HCT116 (cell line): ENCODE measurements around the gene BAIAP2L2. TPM values are rescaled to one million over a fixed set of nuclear protein-coding genes. Genes with fewer than 3 reads are reported as not detected.

ENCODE experiments used
- ATAC-seq: fragments of 200-7000 bp; cut with Tn5 transposase; 2 replicates; pipeline ENCODE4 v1.9.1; 2020; ENCODE audit warnings: mild to moderate bottlenecking, moderate library complexity
- BruUV-seq: library from RNA; stranded (reverse); fragments of 400-500 nt; replicated peaks from 2 replicates; lab custom pipeline; 2021; lab: Mats Ljungman, UMichigan
- CTCF ChIA-PET: fragments of 300-600 bp; sonication (Branson Sonifier 250); formaldehyde crosslinking; loops from one replicate; lab custom pipeline; 2021; ENCODE audit warnings: antibody characterized with exemption; lab: Charles Lee
- POLR2A ChIA-PET: fragments of 300-600, 350-600 bp; sonication (Branson Sonifier 250); formaldehyde crosslinking; loops from one replicate; lab custom pipeline; 2021; ENCODE audit warnings: antibody characterized with exemption; lab: Charles Lee
- RAD21 ChIA-PET, 2 experiments: fragments of 300-600 bp; sonication (Branson Sonifier 250); formaldehyde crosslinking; loops; one replicate each; lab custom pipeline; 2023; ENCODE audit warnings: low total read pairs in 2 of 2; ENCODE audit not compliant: uncharacterized antibody in 2 of 2, unreplicated experiment in 2 of 2, low non-redundant PET in 1 of 2; lab: Charles Lee
- DNase-seq: peaks from one replicate; pipeline ENCODE4 v3.0.0-alpha.2; 2010; ENCODE audit warnings: low read depth, low spot score
- H2AFZ ChIP-seq: fragments of 200-600 bp; shearing (Covaris generic), sonication (generic); 2 replicates; pipeline ENCODE4 v1.6.1; 2017; ENCODE audit warnings: low read depth, mixed run types, mixed read lengths, antibody characterized with exemption, low read length; ENCODE audit not compliant: poor library complexity, severe bottlenecking
- H3K27ac ChIP-seq: 2 replicates; pipeline ENCODE4 v1.5.1; 2012; ENCODE audit warnings: low read depth, low read length
- H3K27me3 ChIP-seq: fragments of 200-600 bp; sonication (generic); 2 replicates; pipeline ENCODE4 v1.6.1; 2016; ENCODE audit warnings: mixed run types, low read length, mixed read lengths; ENCODE audit not compliant: insufficient read depth
- H3K36me3 ChIP-seq, 2 experiments: fragments of 200-500 bp in 1 of 2; fragments of 200-600 bp in 1 of 2; sonication (Bioruptor generic) in 1 of 2; sonication (generic) in 1 of 2; 2 replicates each; pipeline versions ENCODE4 v1.5.1 to v1.6.1; 2014 to 2016; ENCODE audit warnings: low read length in 2 of 2, inconsistent platforms in 1 of 2, mixed read lengths in 1 of 2, mixed run types in 1 of 2; ENCODE audit not compliant: insufficient read depth in 2 of 2, control insufficient read depth in 1 of 2
- H3K4me1 ChIP-seq, 2 experiments: fragments of 200-600 bp in 1 of 2; sonication (generic) in 1 of 2; 2 replicates each; pipeline versions ENCODE4 v1.5.1 to v1.6.1; 2012 to 2017; ENCODE audit warnings: low read length in 2 of 2, inconsistent platforms in 1 of 2, mild to moderate bottlenecking in 1 of 2, mixed read lengths in 1 of 2, mixed run types in 1 of 2, moderate library complexity in 1 of 2; ENCODE audit not compliant: insufficient read depth in 2 of 2, control insufficient read depth in 1 of 2
- H3K4me2 ChIP-seq: fragments of 200-600 bp; sonication (generic); 2 replicates; pipeline ENCODE4 v1.6.1; 2017; ENCODE audit warnings: mixed run types, low read length, mixed read lengths
- H3K4me3 ChIP-seq, 2 experiments: fragments of 200-600 bp in 1 of 2; sonication (generic) in 1 of 2; replicated peaks in 1 of 2; 2 replicates each; pipeline ENCODE4 v1.5.1; 2011 to 2016; ENCODE audit warnings: low read length in 2 of 2, control low read depth in 1 of 2, low read depth in 1 of 2, mild to moderate bottlenecking in 1 of 2, mixed read lengths in 1 of 2, mixed run types in 1 of 2
- H3K79me2 ChIP-seq: fragments of 200-600 bp; sonication (generic); 2 replicates; pipeline ENCODE4 v1.6.1; 2017; ENCODE audit warnings: mild to moderate bottlenecking, mixed run types, low read length, moderate library complexity, mixed read lengths; ENCODE audit not compliant: insufficient read depth
- H3K9ac ChIP-seq: fragments of 200-600 bp; sonication (generic); 2 replicates; pipeline ENCODE4 v1.6.1; 2016; ENCODE audit warnings: low read length, mixed read lengths
- H3K9me2 ChIP-seq: fragments of 200-600 bp; sonication (generic), shearing (Covaris generic); 2 replicates; pipeline ENCODE4 v1.6.1; 2017; ENCODE audit warnings: mixed run types, mild to moderate bottlenecking, moderate library complexity; ENCODE audit not compliant: insufficient read depth
- H3K9me3 ChIP-seq, 2 experiments: fragments of 200-500 bp in 1 of 2; fragments of 200-600 bp in 1 of 2; sonication (Bioruptor generic) in 1 of 2; sonication (generic) in 1 of 2; 2 replicates each; pipeline ENCODE4 v1.6.1; 2014 to 2017; ENCODE audit warnings: low read length in 2 of 2, mixed read lengths in 2 of 2, inconsistent platforms in 1 of 2, low read depth in 1 of 2, mild to moderate bottlenecking in 1 of 2, mixed run types in 1 of 2, moderate library complexity in 1 of 2; ENCODE audit not compliant: control insufficient read depth in 1 of 2, insufficient read depth in 1 of 2
- H4K20me1 ChIP-seq: fragments of 200-600 bp; sonication (generic), shearing (Covaris generic); 2 replicates; pipeline ENCODE4 v1.6.1; 2017; ENCODE audit warnings: mixed run types, mild to moderate bottlenecking, moderate library complexity; ENCODE audit not compliant: insufficient read depth
- CBX3 ChIP-seq: IDR thresholded peaks from 2 replicates; pipeline ENCODE4 v1.6.1; 2012; ENCODE audit warnings: low read depth
- ELF1 ChIP-seq: IDR thresholded peaks from 2 replicates; pipeline ENCODE4 v1.6.1; 2012; ENCODE audit warnings: low read depth, borderline replicate concordance
- MAX ChIP-seq: IDR thresholded peaks from 2 replicates; pipeline ENCODE4 v1.6.1; 2012
- POLR2A ChIP-seq: IDR thresholded peaks from 2 replicates; pipeline ENCODE4 v1.7.0; 2011; ENCODE audit warnings: borderline replicate concordance; ENCODE audit not compliant: insufficient read depth, insufficient read length; ENCODE audit errors: extremely low read depth
- RAD21 ChIP-seq: IDR thresholded peaks from 2 replicates; pipeline ENCODE4 v1.6.1; 2012; ENCODE audit warnings: low read depth, mild to moderate bottlenecking
- SIN3A ChIP-seq: IDR thresholded peaks from 2 replicates; pipeline ENCODE4 v1.6.1; 2012; ENCODE audit warnings: low read depth
- YY1 ChIP-seq: IDR thresholded peaks from 2 replicates; pipeline ENCODE4 v1.6.1; 2011; ENCODE audit warnings: low read length, low read depth, moderate library complexity, mild to moderate bottlenecking; ENCODE audit not compliant: insufficient replicate concordance; ENCODE audit errors: extremely low read depth
- intact Hi-C: fragments of 100-400 bp; cut with micrococcal nuclease; formaldehyde crosslinking; loops from 2 replicates; pipeline ENCODE4 v1.10.0; 2022
- total RNA-seq: library from RNA; stranded (reverse); gene quantifications from one replicate; pipeline ENCODE4 v1.2.1, GENCODE V29; 2021; ENCODE audit not compliant: unreplicated experiment
- TF ChIP-seq, protein P1 (sequence below): IDR thresholded peaks from 2 replicates; pipeline ENCODE4 v1.6.1; 2012; ENCODE audit warnings: low read depth

Gene BAIAP2L2
- total RNA-seq, 1 experiment from 2014 or later, result 1.0 TPM

DNA sequence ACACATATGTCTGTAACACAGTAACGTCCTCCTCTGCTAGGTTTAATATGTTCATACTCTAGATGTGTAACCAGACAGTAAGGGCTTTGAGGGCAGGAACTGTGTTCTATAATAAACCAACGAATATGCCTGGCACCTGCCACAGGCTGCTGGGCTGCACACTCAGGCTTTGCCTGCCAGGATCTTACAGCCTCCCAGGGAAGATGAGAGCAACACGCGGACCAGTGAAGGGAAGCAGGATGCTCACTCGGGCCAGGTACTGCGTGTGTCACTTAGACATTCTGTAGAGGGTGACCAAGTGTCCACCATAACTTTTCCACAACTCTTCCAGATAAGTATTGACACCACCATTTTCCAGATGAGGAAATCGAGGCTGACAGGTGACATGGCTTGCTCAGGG, 21.7 kb upstream of the BAIAP2L2 start:
- no peak for TF ChIP-seq YY1
- no peak for TF ChIP-seq ELF1
- no peak for TF ChIP-seq MAX
- no peak for TF ChIP-seq SIN3A
- no peak for TF ChIP-seq RAD21
- TF ChIP-seq, protein P1, sequence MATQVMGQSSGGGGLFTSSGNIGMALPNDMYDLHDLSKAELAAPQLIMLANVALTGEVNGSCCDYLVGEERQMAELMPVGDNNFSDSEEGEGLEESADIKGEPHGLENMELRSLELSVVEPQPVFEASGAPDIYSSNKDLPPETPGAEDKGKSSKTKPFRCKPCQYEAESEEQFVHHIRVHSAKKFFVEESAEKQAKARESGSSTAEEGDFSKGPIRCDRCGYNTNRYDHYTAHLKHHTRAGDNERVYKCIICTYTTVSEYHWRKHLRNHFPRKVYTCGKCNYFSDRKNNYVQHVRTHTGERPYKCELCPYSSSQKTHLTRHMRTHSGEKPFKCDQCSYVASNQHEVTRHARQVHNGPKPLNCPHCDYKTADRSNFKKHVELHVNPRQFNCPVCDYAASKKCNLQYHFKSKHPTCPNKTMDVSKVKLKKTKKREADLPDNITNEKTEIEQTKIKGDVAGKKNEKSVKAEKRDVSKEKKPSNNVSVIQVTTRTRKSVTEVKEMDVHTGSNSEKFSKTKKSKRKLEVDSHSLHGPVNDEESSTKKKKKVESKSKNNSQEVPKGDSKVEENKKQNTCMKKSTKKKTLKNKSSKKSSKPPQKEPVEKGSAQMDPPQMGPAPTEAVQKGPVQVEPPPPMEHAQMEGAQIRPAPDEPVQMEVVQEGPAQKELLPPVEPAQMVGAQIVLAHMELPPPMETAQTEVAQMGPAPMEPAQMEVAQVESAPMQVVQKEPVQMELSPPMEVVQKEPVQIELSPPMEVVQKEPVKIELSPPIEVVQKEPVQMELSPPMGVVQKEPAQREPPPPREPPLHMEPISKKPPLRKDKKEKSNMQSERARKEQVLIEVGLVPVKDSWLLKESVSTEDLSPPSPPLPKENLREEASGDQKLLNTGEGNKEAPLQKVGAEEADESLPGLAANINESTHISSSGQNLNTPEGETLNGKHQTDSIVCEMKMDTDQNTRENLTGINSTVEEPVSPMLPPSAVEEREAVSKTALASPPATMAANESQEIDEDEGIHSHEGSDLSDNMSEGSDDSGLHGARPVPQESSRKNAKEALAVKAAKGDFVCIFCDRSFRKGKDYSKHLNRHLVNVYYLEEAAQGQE, result no peak
- TF ChIP-seq POLR2A, result no peak
- TF ChIP-seq CBX3, result no peak
- Histone ChIP-seq H3K4me2 (no peak overlapping the region), H3K9me3 (no peaks in the 10 kb centered on the region), H3K9me2 (no peaks in the 10 kb centered on the region), H3K4me1 (peaks cover 14 to 17% of the 10 kb centered on the region in 2 experiments), H3K36me3 (no peaks in the 10 kb centered on the region; a peak in 1 of 4 replicates), H3K27me3 (no peaks in the 10 kb centered on the region), H2AFZ (no peak overlapping the region), H3K4me3 (no peak overlapping the region), H3K79me2 (no peaks in the 10 kb centered on the region), H3K9ac (no peak overlapping the region), H3K27ac (no peak overlapping the region), H4K20me1 (no peaks in the 10 kb centered on the region)
- no peak for ATAC-seq
- intact Hi-C loops, result no loop called here
- no peak for DNase-seq
- ChIA-PET RAD21 (no interaction called here), POLR2A (no interaction called here), CTCF (no interaction called here)
- no TSS peak for BruUV-seq
